ENCODE data around the gene ALDH1A2.

GRCh38 chr15:57923750-57924149 lies 141.8 kb downstream of the ALDH1A2 start:
- TF ChIP-seq CTCF (conservative IDR thresholded peaks at IDR 0.05; ENCODE audit: low read depth, low read length) (no peak), EZH2 (IDR thresholded peaks at IDR 0.05; ENCODE audit: borderline replicate concordance, low read depth, low read length, poor library complexity, severe bottlenecking) (no peak)
